Hepatocyte (in vitro differentiated cells): ENCODE results near the gene PBLD. TPM values are rescaled to one million over a fixed set of nuclear protein-coding genes. Genes with fewer than 3 reads are reported as not detected.

Source experiments
- DNase-seq: peaks from one replicate; pipeline ENCODE4 v3.0.0-alpha.2; 2016; ENCODE audit warnings: low spot score
- H2AFZ ChIP-seq: fragments of 200-600 bp; sonication (generic); 2 replicates; pipeline ENCODE4 v1.6.0; 2016; ENCODE audit warnings: antibody characterized with exemption, mild to moderate bottlenecking
- H3K27ac ChIP-seq: fragments of 200-600 bp; sonication (generic); 2 replicates; pipeline ENCODE4 v1.5.1; 2016; ENCODE audit warnings: mild to moderate bottlenecking
- H3K27me3 ChIP-seq: fragments of 200-600 bp; sonication (generic); 2 replicates; pipeline ENCODE4 v1.6.1; 2016
- H3K36me3 ChIP-seq: fragments of 200-600 bp; sonication (generic); replicated peaks from 2 replicates; pipeline ENCODE4 v1.5.1; 2016; ENCODE audit warnings: low read depth; ENCODE audit not compliant: insufficient read depth
- H3K4me1 ChIP-seq: fragments of 200-600 bp; sonication (generic); 2 replicates; pipeline ENCODE4 v1.5.1; 2016; ENCODE audit warnings: mild to moderate bottlenecking, moderate library complexity; ENCODE audit not compliant: insufficient read depth
- H3K4me2 ChIP-seq: fragments of 200-600 bp; sonication (generic); 2 replicates; pipeline ENCODE4 v1.6.0; 2016
- H3K4me3 ChIP-seq: fragments of 200-600 bp; sonication (generic); 2 replicates; pipeline ENCODE4 v1.5.1; 2016; ENCODE audit warnings: mild to moderate bottlenecking
- H3K79me2 ChIP-seq: fragments of 200-600 bp; sonication (generic); 2 replicates; pipeline ENCODE4 v1.6.0; 2017; ENCODE audit warnings: mild to moderate bottlenecking
- H3K9me2 ChIP-seq: fragments of 200-600 bp; sonication (generic); replicated peaks from 2 replicates; pipeline ENCODE4 v1.6.0; 2017; ENCODE audit warnings: mild to moderate bottlenecking; ENCODE audit not compliant: insufficient read depth
- H3K9me3 ChIP-seq: fragments of 200-600 bp; sonication (generic); 2 replicates; pipeline ENCODE4 v1.5.1; 2016; ENCODE audit warnings: low read depth, mild to moderate bottlenecking
- H4K20me1 ChIP-seq: fragments of 200-600 bp; sonication (generic); 2 replicates; pipeline ENCODE4 v1.6.0; 2016; ENCODE audit warnings: mild to moderate bottlenecking; ENCODE audit not compliant: insufficient read depth, poor library complexity, severe bottlenecking
- EZH2 ChIP-seq: fragments of 200-600 bp; sonication (generic); IDR thresholded peaks from 2 replicates; pipeline ENCODE4 v1.6.1; 2016; ENCODE audit warnings: antibody characterized with exemption, mild to moderate bottlenecking, borderline replicate concordance
- EZH2phosphoT487 ChIP-seq: fragments of 200-600 bp; sonication (generic); IDR thresholded peaks from one replicate; pipeline ENCODE4 v1.6.1; 2018; ENCODE audit warnings: antibody characterized with exemption, mild to moderate bottlenecking, low read depth, moderate library complexity; ENCODE audit not compliant: unreplicated experiment, severe bottlenecking
- WGBS: methylation state at CpG from one replicate; pipeline ENCODE4 v1.1.6; 2016; ENCODE audit warnings: low lambda C conversion rate; ENCODE audit errors: missing lambda C conversion rate; 5-methylcytosine and 5-hydroxymethylcytosine counted together
- polyA plus RNA-seq: library from polyadenylated mRNA; unstranded; fragments of >200 nt; fragmentation: Nextera tagmentation; extraction: Ambion mirVana; gene quantifications from 2 replicates; pipeline ENCODE4 v1.2.1, GENCODE V29; 2016
- total RNA-seq: library from RNA; depleted of rRNA; stranded (reverse); fragments of >200 nt; gene quantifications from 2 replicates; pipeline ENCODE4 v1.2.3, GENCODE V29; 2014
- TF ChIP-seq, protein P1 (sequence below): fragments of 200-600 bp; sonication (generic); IDR thresholded peaks from 2 replicates; pipeline ENCODE4 v1.5.1; 2016; ENCODE audit warnings: antibody characterized with exemption, mild to moderate bottlenecking; ENCODE audit not compliant: poor library complexity

The PBLD gene
- total and polyA plus RNA-seq, 2 experiments from 2014 or later: 26.1 to 42.2 TPM

DNA sequence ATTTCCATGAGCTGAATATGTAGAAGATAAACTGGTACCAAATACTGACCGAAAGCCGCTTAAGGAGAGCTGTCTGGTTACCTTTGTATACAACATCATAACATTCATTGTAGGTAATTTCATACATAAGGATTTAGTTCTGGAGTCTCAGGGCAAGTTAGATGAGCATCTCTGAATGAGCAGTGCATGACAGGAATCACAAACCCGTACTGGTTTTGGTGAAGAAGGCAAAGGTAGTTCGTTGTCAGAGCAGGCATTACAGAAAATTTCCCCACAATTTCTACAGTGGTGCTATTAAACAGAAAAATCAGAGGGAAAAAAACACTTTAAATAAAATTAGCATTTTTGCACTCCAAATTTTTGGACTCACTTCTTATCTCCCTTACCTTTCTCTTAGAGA is 12.9 kb upstream of the PBLD start:
- no peak overlapping the region for H3K4me2 ChIP-seq
- no peak overlapping the region for H3K27ac ChIP-seq
- H3K9me3 ChIP-seq: no peaks in the 10 kb centered on the region
- H3K36me3 ChIP-seq: no peaks in the 10 kb centered on the region
- no peaks in the 10 kb centered on the region for H3K4me1 ChIP-seq
- no peak for DNase-seq
- no peak for TF ChIP-seq EZH2
- no peak for TF ChIP-seq EZH2phosphoT487
- TF ChIP-seq, protein P1, sequence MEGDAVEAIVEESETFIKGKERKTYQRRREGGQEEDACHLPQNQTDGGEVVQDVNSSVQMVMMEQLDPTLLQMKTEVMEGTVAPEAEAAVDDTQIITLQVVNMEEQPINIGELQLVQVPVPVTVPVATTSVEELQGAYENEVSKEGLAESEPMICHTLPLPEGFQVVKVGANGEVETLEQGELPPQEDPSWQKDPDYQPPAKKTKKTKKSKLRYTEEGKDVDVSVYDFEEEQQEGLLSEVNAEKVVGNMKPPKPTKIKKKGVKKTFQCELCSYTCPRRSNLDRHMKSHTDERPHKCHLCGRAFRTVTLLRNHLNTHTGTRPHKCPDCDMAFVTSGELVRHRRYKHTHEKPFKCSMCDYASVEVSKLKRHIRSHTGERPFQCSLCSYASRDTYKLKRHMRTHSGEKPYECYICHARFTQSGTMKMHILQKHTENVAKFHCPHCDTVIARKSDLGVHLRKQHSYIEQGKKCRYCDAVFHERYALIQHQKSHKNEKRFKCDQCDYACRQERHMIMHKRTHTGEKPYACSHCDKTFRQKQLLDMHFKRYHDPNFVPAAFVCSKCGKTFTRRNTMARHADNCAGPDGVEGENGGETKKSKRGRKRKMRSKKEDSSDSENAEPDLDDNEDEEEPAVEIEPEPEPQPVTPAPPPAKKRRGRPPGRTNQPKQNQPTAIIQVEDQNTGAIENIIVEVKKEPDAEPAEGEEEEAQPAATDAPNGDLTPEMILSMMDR: no peak
- H4K20me1 ChIP-seq: peaks cover 18% of the 10 kb centered on the region
- H2AFZ ChIP-seq: no peak overlapping the region
- 92% methylated on average over 4 of the region's 4 CpGs for WGBS
- no peaks in the 10 kb centered on the region for H3K9me2 ChIP-seq
- no peaks in the 10 kb centered on the region for H3K27me3 ChIP-seq
- H3K4me3 ChIP-seq: no peak overlapping the region
- peaks cover 11% of the 10 kb centered on the region for H3K79me2 ChIP-seq

GRCh38 chr10:68342909-68343516 is 10.3 kb upstream of the PBLD start:
- peaks cover 44% of the 10 kb centered on the region for H4K20me1 ChIP-seq
- 95% methylated on average over 3 of the region's 3 CpGs for WGBS
- H3K4me2 ChIP-seq: no peak overlapping the region
- H3K9me2 ChIP-seq: no peaks in the 10 kb centered on the region
- no peaks in the 10 kb centered on the region for H3K36me3 ChIP-seq
- TF ChIP-seq EZH2: no peak
- TF ChIP-seq, protein P1: no peak
- no peak for TF ChIP-seq EZH2phosphoT487
- peaks cover 2% of the 10 kb centered on the region for H3K4me1 ChIP-seq
- no peak overlapping the region for H3K4me3 ChIP-seq
- peaks cover 38% of the 10 kb centered on the region for H3K79me2 ChIP-seq
- no peak overlapping the region for H2AFZ ChIP-seq
- DNase-seq: no peak
- no peaks in the 10 kb centered on the region for H3K9me3 ChIP-seq
- H3K27ac ChIP-seq: no peak overlapping the region
- H3K27me3 ChIP-seq: no peaks in the 10 kb centered on the region

GRCh38 chr10:68340358-68341080 is 7.8 kb upstream of the PBLD start:
- 90% methylated on average over 8 of the region's 8 CpGs for WGBS
- no peak overlapping the region for H3K27ac ChIP-seq
- H3K4me2 ChIP-seq: no peak overlapping the region
- H3K79me2 ChIP-seq: peaks cover 62% of the 10 kb centered on the region
- DNase-seq: no peak
- H3K4me1 ChIP-seq: peaks cover 25% of the 10 kb centered on the region
- H3K9me2 ChIP-seq: no peaks in the 10 kb centered on the region
- H3K4me3 ChIP-seq: no peak overlapping the region
- TF ChIP-seq EZH2: no peak
- TF ChIP-seq, protein P1: no peak
- no peaks in the 10 kb centered on the region for H3K36me3 ChIP-seq
- no peaks in the 10 kb centered on the region for H3K9me3 ChIP-seq
- H3K27me3 ChIP-seq: no peaks in the 10 kb centered on the region
- no peak overlapping the region for H2AFZ ChIP-seq
- H4K20me1 ChIP-seq: peaks cover 69% of the 10 kb centered on the region
